ENCODE data around the gene C4A.

- TF ChIP-seq CTCF (IDR thresholded peaks at IDR 0.05) (no peak), POLR2A (IDR thresholded peaks at IDR 0.05) (no peak)
Measured at GRCh38 chr6:31977816-31978431, 3.9 kb upstream of the C4A start.

Measured in gastroesophageal sphincter (tissue), 3 donors.